ENCODE data around the gene AGR3.

AGR3 gene

DNA sequence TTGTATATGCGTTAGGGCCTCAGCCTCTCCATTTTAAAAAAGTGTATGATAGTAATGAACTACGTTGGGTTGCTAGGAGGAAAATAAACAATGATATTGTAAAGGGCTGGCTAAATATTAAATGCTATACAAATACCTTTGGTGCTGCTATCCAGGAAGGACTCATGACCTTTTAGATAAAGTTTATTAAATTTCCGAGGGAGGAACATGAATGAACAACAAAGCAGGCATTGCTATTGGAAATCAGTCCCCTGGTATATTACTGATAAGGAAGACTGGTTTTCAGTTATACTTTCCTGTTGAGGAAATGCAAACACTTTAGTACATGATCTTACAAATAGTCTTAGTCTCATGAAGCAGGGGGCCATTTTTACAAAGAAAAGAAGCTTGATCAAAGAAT is 59.8 kb downstream of the AGR3 start:
- TF ChIP-seq YY1 (IDR thresholded peaks at IDR 0.05; ENCODE audit: low read depth) (no peak), RAD21 (IDR thresholded peaks at IDR 0.05; ENCODE audit: low read depth) (no peak), CREB1 (IDR thresholded peaks at IDR 0.05; ENCODE audit: low read depth) (no peak), FOXM1 (IDR thresholded peaks at IDR 0.05; ENCODE audit: borderline replicate concordance, low read depth) (no peak), TEAD4 (IDR thresholded peaks at IDR 0.05) (no peak), NFIC (IDR thresholded peaks at IDR 0.05) (no peak)
- TF ChIP-seq, protein P1, sequence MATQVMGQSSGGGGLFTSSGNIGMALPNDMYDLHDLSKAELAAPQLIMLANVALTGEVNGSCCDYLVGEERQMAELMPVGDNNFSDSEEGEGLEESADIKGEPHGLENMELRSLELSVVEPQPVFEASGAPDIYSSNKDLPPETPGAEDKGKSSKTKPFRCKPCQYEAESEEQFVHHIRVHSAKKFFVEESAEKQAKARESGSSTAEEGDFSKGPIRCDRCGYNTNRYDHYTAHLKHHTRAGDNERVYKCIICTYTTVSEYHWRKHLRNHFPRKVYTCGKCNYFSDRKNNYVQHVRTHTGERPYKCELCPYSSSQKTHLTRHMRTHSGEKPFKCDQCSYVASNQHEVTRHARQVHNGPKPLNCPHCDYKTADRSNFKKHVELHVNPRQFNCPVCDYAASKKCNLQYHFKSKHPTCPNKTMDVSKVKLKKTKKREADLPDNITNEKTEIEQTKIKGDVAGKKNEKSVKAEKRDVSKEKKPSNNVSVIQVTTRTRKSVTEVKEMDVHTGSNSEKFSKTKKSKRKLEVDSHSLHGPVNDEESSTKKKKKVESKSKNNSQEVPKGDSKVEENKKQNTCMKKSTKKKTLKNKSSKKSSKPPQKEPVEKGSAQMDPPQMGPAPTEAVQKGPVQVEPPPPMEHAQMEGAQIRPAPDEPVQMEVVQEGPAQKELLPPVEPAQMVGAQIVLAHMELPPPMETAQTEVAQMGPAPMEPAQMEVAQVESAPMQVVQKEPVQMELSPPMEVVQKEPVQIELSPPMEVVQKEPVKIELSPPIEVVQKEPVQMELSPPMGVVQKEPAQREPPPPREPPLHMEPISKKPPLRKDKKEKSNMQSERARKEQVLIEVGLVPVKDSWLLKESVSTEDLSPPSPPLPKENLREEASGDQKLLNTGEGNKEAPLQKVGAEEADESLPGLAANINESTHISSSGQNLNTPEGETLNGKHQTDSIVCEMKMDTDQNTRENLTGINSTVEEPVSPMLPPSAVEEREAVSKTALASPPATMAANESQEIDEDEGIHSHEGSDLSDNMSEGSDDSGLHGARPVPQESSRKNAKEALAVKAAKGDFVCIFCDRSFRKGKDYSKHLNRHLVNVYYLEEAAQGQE (IDR thresholded peaks at IDR 0.05; ENCODE audit: low read depth): no peak

DNA sequence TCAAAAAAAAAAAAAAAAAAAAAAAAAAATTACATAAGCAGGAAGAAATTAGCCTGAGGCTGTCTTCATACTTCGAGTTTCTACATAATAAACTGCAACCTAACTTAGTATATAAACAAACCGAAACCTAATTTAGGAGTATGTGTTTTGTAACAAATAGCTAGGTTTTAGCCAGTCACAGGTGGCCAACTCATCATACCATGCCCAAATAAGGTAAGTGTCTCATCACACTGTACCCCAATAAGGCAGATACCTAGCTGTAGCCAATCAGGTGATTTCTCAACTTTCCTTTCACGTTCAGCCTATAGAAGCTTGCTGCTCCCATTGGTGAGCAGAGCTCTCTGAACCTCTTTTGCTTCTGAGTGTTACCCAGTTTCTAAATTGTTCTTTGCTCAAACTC is 63.1 kb downstream of the AGR3 start:
- TF ChIP-seq NFIC (IDR thresholded peaks at IDR 0.05) (no peak), TEAD4 (IDR thresholded peaks at IDR 0.05) (no peak), CEBPB (IDR thresholded peaks at IDR 0.05) (no peak), EP300 (IDR thresholded peaks at IDR 0.05; ENCODE audit: borderline replicate concordance) (no peak), FOXM1 (IDR thresholded peaks at IDR 0.05; ENCODE audit: borderline replicate concordance, low read depth) (no peak), ZBTB7A (IDR thresholded peaks at IDR 0.05; ENCODE audit: low read depth) (no peak), YY1 (IDR thresholded peaks at IDR 0.05; ENCODE audit: low read depth) (no peak), CREB1 (IDR thresholded peaks at IDR 0.05; ENCODE audit: low read depth) (no peak), EGR1 (IDR thresholded peaks at IDR 0.05) (no peak), TAF1 (IDR thresholded peaks at IDR 0.05; ENCODE audit: low read depth) (no peak), RAD21 (IDR thresholded peaks at IDR 0.05; ENCODE audit: low read depth) (no peak)
- TF ChIP-seq, protein P2, sequence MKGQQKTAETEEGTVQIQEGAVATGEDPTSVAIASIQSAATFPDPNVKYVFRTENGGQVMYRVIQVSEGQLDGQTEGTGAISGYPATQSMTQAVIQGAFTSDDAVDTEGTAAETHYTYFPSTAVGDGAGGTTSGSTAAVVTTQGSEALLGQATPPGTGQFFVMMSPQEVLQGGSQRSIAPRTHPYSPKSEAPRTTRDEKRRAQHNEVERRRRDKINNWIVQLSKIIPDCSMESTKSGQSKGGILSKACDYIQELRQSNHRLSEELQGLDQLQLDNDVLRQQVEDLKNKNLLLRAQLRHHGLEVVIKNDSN (IDR thresholded peaks at IDR 0.05): no peak
- TF ChIP-seq, protein P1 (IDR thresholded peaks at IDR 0.05; ENCODE audit: low read depth): no peak
- TF ChIP-seq, protein P3, sequence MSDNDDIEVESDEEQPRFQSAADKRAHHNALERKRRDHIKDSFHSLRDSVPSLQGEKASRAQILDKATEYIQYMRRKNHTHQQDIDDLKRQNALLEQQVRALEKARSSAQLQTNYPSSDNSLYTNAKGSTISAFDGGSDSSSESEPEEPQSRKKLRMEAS (IDR thresholded peaks at IDR 0.05): no peak

DNA sequence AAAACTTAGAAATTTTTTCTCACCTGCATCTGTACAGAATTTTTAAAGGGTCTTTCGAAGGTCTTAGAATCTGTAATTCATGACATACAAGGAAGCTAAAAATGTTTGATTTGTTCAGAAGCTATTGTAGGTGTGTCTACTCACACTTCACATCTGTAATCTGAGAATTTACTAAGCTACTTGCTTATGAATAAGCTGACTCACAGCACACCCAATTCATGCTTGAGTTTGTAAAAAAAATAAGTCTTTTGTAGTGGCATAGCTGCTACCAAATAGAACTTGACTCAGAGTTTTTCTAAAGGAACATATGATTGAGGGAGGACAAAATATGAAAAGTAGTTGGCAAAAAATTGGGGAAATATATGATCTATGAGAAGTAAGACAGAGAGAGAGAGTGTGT is 64.2 kb downstream of the AGR3 start:
- no peak for TF ChIP-seq CEBPB (IDR thresholded peaks at IDR 0.05)
- no peak for TF ChIP-seq EP300 (IDR thresholded peaks at IDR 0.05; ENCODE audit: borderline replicate concordance)
- no peak for TF ChIP-seq CREB1 (IDR thresholded peaks at IDR 0.05; ENCODE audit: low read depth)
- no peak for TF ChIP-seq TAF1 (IDR thresholded peaks at IDR 0.05; ENCODE audit: low read depth)
- TF ChIP-seq, protein P1 (IDR thresholded peaks at IDR 0.05; ENCODE audit: low read depth): no peak
- no peak for TF ChIP-seq FOXM1 (IDR thresholded peaks at IDR 0.05; ENCODE audit: borderline replicate concordance, low read depth)
- TF ChIP-seq TEAD4 (IDR thresholded peaks at IDR 0.05): no peak
- TF ChIP-seq, protein P3 (IDR thresholded peaks at IDR 0.05): no peak
- TF ChIP-seq TCF12 (IDR thresholded peaks at IDR 0.05; ENCODE audit: low read depth): no peak
- TF ChIP-seq EGR1 (IDR thresholded peaks at IDR 0.05): no peak
- no peak for TF ChIP-seq NFIC (IDR thresholded peaks at IDR 0.05)
- TF ChIP-seq, protein P2 (IDR thresholded peaks at IDR 0.05): no peak

DNA sequence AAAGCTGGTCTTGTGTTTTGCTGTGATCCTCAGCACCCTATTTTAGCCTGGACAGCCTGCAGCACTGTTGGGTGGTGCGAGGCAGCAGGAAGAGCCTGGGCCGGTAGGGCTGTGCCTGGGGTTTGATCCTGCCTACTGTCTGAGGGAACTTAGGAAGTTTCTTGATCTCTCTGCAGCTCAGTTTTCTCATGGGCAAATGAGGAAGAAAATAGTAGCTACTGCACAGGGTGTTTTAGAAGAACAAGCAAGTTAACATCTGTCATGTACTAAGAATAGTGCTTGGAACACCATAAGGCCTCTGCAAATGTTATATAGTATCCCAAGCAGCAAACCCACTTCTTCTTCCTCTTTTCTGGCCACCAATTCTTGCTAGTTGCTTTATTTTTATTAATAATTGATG is 65.0 kb downstream of the AGR3 start:
- no peak for TF ChIP-seq EGR1 (IDR thresholded peaks at IDR 0.05)
- TF ChIP-seq RAD21 (IDR thresholded peaks at IDR 0.05; ENCODE audit: low read depth): no peak

DNA sequence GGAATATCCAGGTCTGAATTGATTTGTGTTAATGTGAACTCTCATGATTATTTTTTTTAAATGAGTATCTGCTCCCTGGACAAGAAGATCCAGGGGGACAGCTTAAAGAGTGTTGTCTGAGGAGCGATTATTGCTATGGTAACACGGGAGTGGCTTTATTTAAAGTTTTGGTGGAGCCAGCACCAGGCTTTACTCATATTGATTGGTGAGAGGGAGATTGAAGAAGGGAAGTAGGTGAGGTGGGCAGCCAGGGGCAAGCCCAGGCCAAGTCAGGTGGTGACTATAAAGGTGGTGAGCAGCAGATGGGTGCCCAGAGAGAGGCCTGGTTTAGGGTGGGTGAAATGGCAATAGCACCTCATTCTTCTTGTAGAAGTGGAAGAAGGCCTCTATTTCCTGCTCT is 66.8 kb downstream of the AGR3 start:
- TF ChIP-seq RAD21 (IDR thresholded peaks at IDR 0.05; ENCODE audit: low read depth): no peak

Data from Ishikawa (cell line).